H9 (cell line): ENCODE results near the gene PROCA1. TPM values are rescaled to one million over a fixed set of nuclear protein-coding genes. Genes with fewer than 3 reads are reported as not detected.
"Not testable (repeated sequence)": the region's sequence is repeated elsewhere in the genome, so short reads cannot be mapped to it uniquely, and the experiment has no call there.

Source experiments
- DNase-seq: peaks from one replicate; pipeline ENCODE4 v3.0.0-alpha.2; 2017
- H2AFZ ChIP-seq: one replicate; pipeline ENCODE4 v1.6.1; 2013; ENCODE audit warnings: mild to moderate bottlenecking, low read length, control low read depth, moderate library complexity
- H2AK5ac ChIP-seq: 2 replicates; pipeline ENCODE4 v1.6.1; 2013; ENCODE audit warnings: low read length, control low read depth, mixed read lengths; ENCODE audit not compliant: insufficient read length
- H2BK120ac ChIP-seq: one replicate; pipeline ENCODE4 v1.6.1; 2013; ENCODE audit warnings: low read depth, mild to moderate bottlenecking, low read length, control low read depth, inconsistent platforms; ENCODE audit not compliant: poor library complexity, severe bottlenecking
- H2BK12ac ChIP-seq: 2 replicates; pipeline ENCODE4 v1.6.1; 2013; ENCODE audit warnings: low read length, control low read depth, mixed read lengths, low read depth; ENCODE audit not compliant: insufficient read length
- H2BK15ac ChIP-seq: 2 replicates; pipeline ENCODE4 v1.6.1; 2013; ENCODE audit warnings: low read depth, low read length, control low read depth
- H2BK20ac ChIP-seq: one replicate; pipeline ENCODE4 v1.6.1; 2013; ENCODE audit warnings: low read depth, mild to moderate bottlenecking, low read length, control low read depth, inconsistent platforms; ENCODE audit not compliant: poor library complexity, severe bottlenecking
- H2BK5ac ChIP-seq: 2 replicates; pipeline ENCODE4 v1.6.1; 2013; ENCODE audit warnings: low read length, control low read depth, mixed read lengths; ENCODE audit not compliant: insufficient read length
- H3K14ac ChIP-seq: 2 replicates; pipeline ENCODE4 v1.6.1; 2013; ENCODE audit warnings: low read length, control low read depth; ENCODE audit not compliant: insufficient read depth
- H3K18ac ChIP-seq: 2 replicates; pipeline ENCODE4 v1.6.1; 2013; ENCODE audit warnings: low read depth, mild to moderate bottlenecking, mixed read lengths, low read length, control low read depth; ENCODE audit not compliant: insufficient read length
- H3K23ac ChIP-seq: 2 replicates; pipeline ENCODE4 v1.6.1; 2013; ENCODE audit warnings: low read length, control low read depth, mixed read lengths, low read depth; ENCODE audit not compliant: insufficient read length
- H3K23me2 ChIP-seq: 2 replicates; pipeline ENCODE4 v1.6.1; 2013; ENCODE audit warnings: low read depth, mild to moderate bottlenecking, mixed read lengths, low read length, control low read depth; ENCODE audit not compliant: insufficient read length, poor library complexity, severe bottlenecking
- H3K27ac ChIP-seq: 2 replicates; pipeline ENCODE4 v1.5.1; 2013; ENCODE audit warnings: low read length, control low read depth, mixed read lengths, low read depth; ENCODE audit not compliant: insufficient read length
- H3K27me3 ChIP-seq: 2 replicates; pipeline ENCODE4 v1.6.1; 2013; ENCODE audit warnings: low read length, control low read depth, inconsistent platforms; ENCODE audit not compliant: insufficient read depth
- H3K4ac ChIP-seq: 2 replicates; pipeline ENCODE4 v1.6.1; 2013; ENCODE audit warnings: low read depth, mild to moderate bottlenecking, control low read depth, inconsistent platforms, low read length, moderate library complexity
- H3K4me1 ChIP-seq: 2 replicates; pipeline ENCODE4 v1.6.1; 2013; ENCODE audit warnings: low read length, control low read depth, inconsistent platforms; ENCODE audit not compliant: insufficient read depth
- H3K4me2 ChIP-seq: 2 replicates; pipeline ENCODE4 v1.6.1; 2013; ENCODE audit warnings: low read length, control low read depth, mixed read lengths; ENCODE audit not compliant: insufficient read length, insufficient read depth
- H3K56ac ChIP-seq: 2 replicates; pipeline ENCODE4 v1.6.1; 2013; ENCODE audit warnings: low read depth, mild to moderate bottlenecking, mixed read lengths, low read length, control low read depth; ENCODE audit not compliant: insufficient read length
- H3K79me1 ChIP-seq: 2 replicates; pipeline ENCODE4 v1.6.1; 2013; ENCODE audit warnings: low read depth, mild to moderate bottlenecking, moderate library complexity, low read length, control low read depth, inconsistent platforms; ENCODE audit not compliant: insufficient read depth, poor library complexity, severe bottlenecking
- H3K79me2 ChIP-seq: 2 replicates; pipeline ENCODE4 v1.6.1; 2013; ENCODE audit warnings: low read length, control low read depth, inconsistent platforms; ENCODE audit not compliant: insufficient read depth
- H3K9ac ChIP-seq: 2 replicates; pipeline ENCODE4 v1.6.1; 2013; ENCODE audit warnings: low read length, control low read depth, mixed read lengths; ENCODE audit not compliant: insufficient read length; ENCODE audit errors: extremely low read depth
- H3K9me3 ChIP-seq: one replicate; pipeline ENCODE4 v1.6.1; 2013; ENCODE audit warnings: low read depth, low read length, inconsistent platforms; ENCODE audit not compliant: control insufficient read depth
- H3T11ph ChIP-seq: one replicate; pipeline ENCODE4 v1.6.1; 2013; ENCODE audit warnings: mild to moderate bottlenecking, low read length, control low read depth, inconsistent platforms
- H4K20me1 ChIP-seq: one replicate; pipeline ENCODE4 v1.6.1; 2013; ENCODE audit not compliant: control insufficient read depth, insufficient read length, insufficient read depth
- H4K5ac ChIP-seq: 2 replicates; pipeline ENCODE4 v1.6.1; 2013; ENCODE audit warnings: low read depth, mild to moderate bottlenecking, mixed read lengths, low read length, control low read depth; ENCODE audit not compliant: insufficient read length
- H4K8ac ChIP-seq: replicated peaks from 2 replicates; pipeline ENCODE4 v1.6.1; 2013; ENCODE audit warnings: low read length, control low read depth, mixed read lengths, low read depth; ENCODE audit not compliant: insufficient read length
- H4K91ac ChIP-seq: 2 replicates; pipeline ENCODE4 v1.6.1; 2013; ENCODE audit warnings: low read depth, mild to moderate bottlenecking, moderate library complexity, mixed read lengths, low read length, control low read depth; ENCODE audit not compliant: insufficient read length
- H3K27ac Mint-ChIP-seq, 3 experiments: 2 replicates in 2 of 3; 3 replicates in 1 of 3; pipeline ENCODE4 v1.8.0; 2020 to 2021; ENCODE audit warnings: mixed read lengths in 3 of 3, mild to moderate bottlenecking in 1 of 3, moderate library complexity in 1 of 3
- H3K27me3 Mint-ChIP-seq: 2 replicates; pipeline ENCODE4 v1.8.0; 2021; ENCODE audit warnings: low read depth, mild to moderate bottlenecking, moderate library complexity, mixed read lengths
- H3K36me3 Mint-ChIP-seq, 3 experiments: 2 replicates in 2 of 3; 3 replicates in 1 of 3; pipeline ENCODE4 v1.8.0; 2020 to 2021; ENCODE audit warnings: low read depth in 3 of 3, mixed read lengths in 3 of 3; ENCODE audit not compliant: insufficient read depth in 1 of 3
- H3K4me1 Mint-ChIP-seq, 2 experiments: 2 replicates each; pipeline ENCODE4 v1.8.0; 2020; ENCODE audit warnings: mixed read lengths in 2 of 2
- H3K4me3 Mint-ChIP-seq, 2 experiments: 2 replicates in 1 of 2; 3 replicates in 1 of 2; pipeline ENCODE4 v1.8.0; 2020 to 2021; ENCODE audit warnings: mild to moderate bottlenecking in 2 of 2, mixed read lengths in 2 of 2, moderate library complexity in 1 of 2
- H3K9me3 Mint-ChIP-seq, 2 experiments: 2 replicates in 1 of 2; 3 replicates in 1 of 2; pipeline ENCODE4 v1.8.0; 2020; ENCODE audit warnings: mild to moderate bottlenecking in 2 of 2, mixed read lengths in 2 of 2, moderate library complexity in 1 of 2
- CTCF ChIP-seq: fragments of 200-600 bp; sonication (generic); conservative IDR thresholded peaks from 3 replicates; pipeline ENCODE4 v1.8.0; 2021; ENCODE audit warnings: antibody characterized with exemption, mild to moderate bottlenecking
- WGBS: extraction: QIAGEN DNeasy Blood & Tissue Kit; methylation state at CpG from one replicate; pipeline ENCODE4 v1.1.7; 2013; ENCODE audit warnings: missing lambda C conversion rate, low lambda C conversion rate, mixed read lengths; ENCODE audit not compliant: insufficient read length; ENCODE audit errors: extremely low coverage; 5-methylcytosine and 5-hydroxymethylcytosine counted together
- total RNA-seq: library from RNA; stranded (reverse); gene quantifications from 2 replicates; pipeline ENCODE4 v1.2.1, GENCODE V29; 2021

Gene PROCA1
- total RNA-seq, 1 experiment from 2014 or later, result 15.0 TPM

- H3K79me2 ChIP-seq, result no peaks in the 10 kb centered on the region
- H2AFZ ChIP-seq, result no peak overlapping the region
- peaks cover 2% of the 10 kb centered on the region for H3K23me2 ChIP-seq
- H3K27ac ChIP-seq, result no peak overlapping the region
- no peak for DNase-seq
- H2BK20ac ChIP-seq, result no peak overlapping the region
- no peak overlapping the region for H2BK12ac ChIP-seq
- no peak overlapping the region for H2BK120ac ChIP-seq
- Mint-ChIP-seq H3K27me3 (no peaks in the 10 kb centered on the region), H3K27ac (no peak overlapping the region; a peak in 1 of 7 replicates), H3K36me3 (peaks cover 20 to 52% (median 28%) of the 10 kb centered on the region in 3 experiments; a peak in 6 of 7 replicates), H3K4me3 (no peak overlapping the region), H3K9me3 (no peaks in the 10 kb centered on the region), H3K4me1 (no peaks in the 10 kb centered on the region)
- no peak overlapping the region for H2BK5ac ChIP-seq
- no peaks in the 10 kb centered on the region for H3K27me3 ChIP-seq
- no CpG with 5 or more reads among the region's 12 CpGs for WGBS
- H3K23ac ChIP-seq, result no peak overlapping the region
- H3K9ac ChIP-seq, result no peak overlapping the region
- H3K4ac ChIP-seq, result no peak overlapping the region
- no peaks in the 10 kb centered on the region for H3K4me1 ChIP-seq
- H4K20me1 ChIP-seq, result no peaks in the 10 kb centered on the region
- no peak overlapping the region for H2AK5ac ChIP-seq
- H3K79me1 ChIP-seq, result no peaks in the 10 kb centered on the region
- H4K91ac ChIP-seq, result no peak overlapping the region
- H2BK15ac ChIP-seq, result no peak overlapping the region
- H3T11ph ChIP-seq, result no peak overlapping the region
- H3K18ac ChIP-seq, result no peak overlapping the region
- H3K56ac ChIP-seq, result no peak overlapping the region
- H3K14ac ChIP-seq, result no peak overlapping the region; the same call in 1 of the 2 replicates
- no peaks in the 10 kb centered on the region for H3K9me3 ChIP-seq
- no peak overlapping the region for H4K5ac ChIP-seq
- H4K8ac ChIP-seq, result no peak overlapping the region
- no peak for TF ChIP-seq CTCF
- no peak overlapping the region for H3K4me2 ChIP-seq
Observed at GRCh38 chr17:28737316-28737715, 25.6 kb upstream of the PROCA1 start.

GRCh38 chr17:28735913-28736769, 24.5 kb upstream of the PROCA1 start:
- H4K8ac ChIP-seq, H3K4me1 Mint-ChIP-seq, H3K14ac ChIP-seq: not testable (repeated sequence)

More at GRCh38 chr17:28735913-28736769, 24.5 kb upstream of the PROCA1 start:
- H3K23me2 ChIP-seq, H2BK5ac ChIP-seq, H2BK20ac ChIP-seq, H3K9me3 ChIP-seq, H3K27ac Mint-ChIP-seq, H4K5ac ChIP-seq, H3K27me3 Mint-ChIP-seq, H2BK15ac ChIP-seq, H2BK120ac ChIP-seq, H3K4me1 ChIP-seq, H3K79me1 ChIP-seq, H3K9me3 Mint-ChIP-seq, H2AFZ ChIP-seq, H3K23ac ChIP-seq, H3K56ac ChIP-seq, H3K79me2 ChIP-seq, H3K18ac ChIP-seq, H3K27ac ChIP-seq, H4K91ac ChIP-seq, H3K4ac ChIP-seq, H3T11ph ChIP-seq, H2BK12ac ChIP-seq, H3K4me3 Mint-ChIP-seq, H3K4me2 ChIP-seq, H3K27me3 ChIP-seq, H4K20me1 ChIP-seq, H3K9ac ChIP-seq, H2AK5ac ChIP-seq, DNase-seq: not testable (repeated sequence)
- no CpG with 5 or more reads among the region's 8 CpGs for WGBS
- H3K36me3 Mint-ChIP-seq, result peaks cover 22 to 44% (median 24%) of the 10 kb centered on the region in 3 experiments; a peak in 6 of 7 replicates
